Measurements from ENCODE around the gene MPP3. TPM values are rescaled to one million over a fixed set of nuclear protein-coding genes. Genes with fewer than 3 reads are reported as not detected.
"Not testable (repeated sequence)": the region's sequence is repeated elsewhere in the genome, so short reads cannot be mapped to it uniquely, and the experiment has no call there.

Gene MPP3
- total RNA-seq, 1 donor from 2014 or later = 5.9 TPM

DNA sequence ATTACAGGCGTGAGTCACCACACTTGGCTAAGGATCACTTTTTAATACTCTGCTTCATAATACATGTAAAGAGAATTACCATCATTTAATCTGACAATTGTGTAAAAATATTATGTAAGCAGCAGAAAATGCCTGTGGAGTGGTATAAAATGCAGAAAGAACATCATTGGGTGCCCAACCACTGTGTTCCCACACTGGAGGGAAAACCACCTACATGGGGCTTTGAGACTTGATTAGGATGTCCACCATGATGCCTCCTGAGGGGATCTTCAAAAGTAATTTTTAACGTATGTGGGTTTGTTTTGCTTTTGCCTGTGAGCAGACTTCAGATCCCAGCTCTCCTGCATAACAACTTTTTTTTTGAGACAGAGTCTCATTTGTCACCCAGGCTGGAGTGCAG lies 33.9 kb downstream of the MPP3 start:
- H3K9me3 Mint-ChIP-seq (ENCODE audit: unreplicated experiment) = no peaks in the 10 kb centered on the region
- H3K4me3 Mint-ChIP-seq (ENCODE audit: unreplicated experiment) = no peak overlapping the region
- peaks cover 10% of the 10 kb centered on the region for H3K36me3 Mint-ChIP-seq (ENCODE audit: unreplicated experiment)
- DNase-seq (ENCODE audit: extremely low spot score, unreplicated experiment) = no peak
- H3K27ac Mint-ChIP-seq (ENCODE audit: unreplicated experiment) = no peak overlapping the region
- H3K4me1 Mint-ChIP-seq (ENCODE audit: unreplicated experiment) = no peaks in the 10 kb centered on the region
- peaks cover 15% of the 10 kb centered on the region for H3K27me3 Mint-ChIP-seq (ENCODE audit: unreplicated experiment)
- TF ChIP-seq, protein P1, sequence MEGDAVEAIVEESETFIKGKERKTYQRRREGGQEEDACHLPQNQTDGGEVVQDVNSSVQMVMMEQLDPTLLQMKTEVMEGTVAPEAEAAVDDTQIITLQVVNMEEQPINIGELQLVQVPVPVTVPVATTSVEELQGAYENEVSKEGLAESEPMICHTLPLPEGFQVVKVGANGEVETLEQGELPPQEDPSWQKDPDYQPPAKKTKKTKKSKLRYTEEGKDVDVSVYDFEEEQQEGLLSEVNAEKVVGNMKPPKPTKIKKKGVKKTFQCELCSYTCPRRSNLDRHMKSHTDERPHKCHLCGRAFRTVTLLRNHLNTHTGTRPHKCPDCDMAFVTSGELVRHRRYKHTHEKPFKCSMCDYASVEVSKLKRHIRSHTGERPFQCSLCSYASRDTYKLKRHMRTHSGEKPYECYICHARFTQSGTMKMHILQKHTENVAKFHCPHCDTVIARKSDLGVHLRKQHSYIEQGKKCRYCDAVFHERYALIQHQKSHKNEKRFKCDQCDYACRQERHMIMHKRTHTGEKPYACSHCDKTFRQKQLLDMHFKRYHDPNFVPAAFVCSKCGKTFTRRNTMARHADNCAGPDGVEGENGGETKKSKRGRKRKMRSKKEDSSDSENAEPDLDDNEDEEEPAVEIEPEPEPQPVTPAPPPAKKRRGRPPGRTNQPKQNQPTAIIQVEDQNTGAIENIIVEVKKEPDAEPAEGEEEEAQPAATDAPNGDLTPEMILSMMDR (IDR thresholded peaks at IDR 0.05) = no peak

DNA sequence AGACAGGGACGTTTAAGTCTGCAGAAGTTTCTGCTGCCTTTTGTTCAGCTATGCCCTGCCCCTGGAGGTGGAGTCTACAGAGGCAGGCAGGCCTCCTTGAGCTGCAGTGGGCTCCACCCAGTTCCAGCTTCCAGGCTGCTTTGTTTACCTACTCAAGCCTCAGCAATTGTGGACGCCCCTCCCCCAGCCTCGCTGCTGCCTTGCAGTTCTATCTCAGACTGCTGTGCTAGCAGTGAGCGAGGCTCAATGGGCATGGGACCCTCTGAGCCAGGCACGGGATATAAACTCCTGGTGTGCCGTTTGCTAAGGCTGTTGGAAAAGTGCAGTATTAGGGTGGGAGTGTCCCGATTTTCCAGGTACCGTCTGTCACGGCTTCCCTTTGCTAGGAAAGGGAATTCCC lies 34.9 kb downstream of the MPP3 start:
- H3K4me3 Mint-ChIP-seq (ENCODE audit: unreplicated experiment); H3K36me3 Mint-ChIP-seq (ENCODE audit: unreplicated experiment); H3K9me3 Mint-ChIP-seq (ENCODE audit: unreplicated experiment); H3K4me1 Mint-ChIP-seq (ENCODE audit: unreplicated experiment); H3K27ac Mint-ChIP-seq (ENCODE audit: unreplicated experiment); DNase-seq (ENCODE audit: extremely low spot score, unreplicated experiment): not testable (repeated sequence)
- H3K27me3 Mint-ChIP-seq (ENCODE audit: unreplicated experiment) = peaks cover 17% of the 10 kb centered on the region

DNA sequence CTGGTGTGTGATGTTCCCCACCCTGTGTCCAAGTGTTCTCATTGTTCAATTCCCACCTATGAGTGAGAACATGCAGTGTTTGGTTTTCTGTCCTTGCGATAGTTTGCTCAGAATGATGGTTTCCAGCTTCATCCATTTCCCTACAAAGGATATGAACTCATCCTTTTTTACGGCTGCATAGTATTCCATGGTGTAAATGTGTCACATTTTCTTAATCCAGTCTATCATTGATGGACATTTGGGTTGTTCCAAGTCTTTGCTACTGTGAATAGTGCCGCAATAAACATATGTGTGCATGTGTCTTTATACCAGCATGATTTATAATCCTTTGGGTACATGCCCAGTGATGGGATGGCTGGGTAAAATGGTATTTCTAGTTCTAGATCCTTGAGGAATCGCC lies 40.3 kb downstream of the MPP3 start:
- H3K4me1 Mint-ChIP-seq (ENCODE audit: unreplicated experiment); DNase-seq (ENCODE audit: extremely low spot score, unreplicated experiment); H3K27ac Mint-ChIP-seq (ENCODE audit: unreplicated experiment); H3K4me3 Mint-ChIP-seq (ENCODE audit: unreplicated experiment); H3K36me3 Mint-ChIP-seq (ENCODE audit: unreplicated experiment); H3K9me3 Mint-ChIP-seq (ENCODE audit: unreplicated experiment): not testable (repeated sequence)
- peaks cover 20% of the 10 kb centered on the region for H3K27me3 Mint-ChIP-seq (ENCODE audit: unreplicated experiment)

DNA sequence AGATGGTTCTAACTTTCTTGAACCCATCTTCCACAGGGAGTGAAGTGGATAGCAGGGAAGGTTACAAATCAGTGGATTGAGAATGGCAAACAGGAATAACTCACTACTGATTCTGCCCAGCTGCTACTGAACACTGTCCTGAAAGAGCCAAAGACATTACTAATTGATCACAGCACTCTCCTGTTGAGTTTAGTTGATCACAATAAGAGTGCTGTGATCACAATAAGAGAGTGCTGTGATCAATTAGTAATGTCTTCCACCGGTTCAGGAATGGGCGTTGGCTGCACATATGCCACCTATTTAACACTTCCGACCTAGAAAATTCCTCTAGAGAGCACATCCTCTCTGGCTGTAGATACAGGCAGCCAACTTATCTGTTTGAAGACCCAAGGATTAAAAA lies 41.4 kb downstream of the MPP3 start:
- H3K9me3 Mint-ChIP-seq (ENCODE audit: unreplicated experiment) = no peaks in the 10 kb centered on the region
- TF ChIP-seq, protein P1 (IDR thresholded peaks at IDR 0.05) = no peak
- H3K27me3 Mint-ChIP-seq (ENCODE audit: unreplicated experiment) = peaks cover 21% of the 10 kb centered on the region
- no peak overlapping the region for H3K27ac Mint-ChIP-seq (ENCODE audit: unreplicated experiment)
- no peak overlapping the region for H3K4me3 Mint-ChIP-seq (ENCODE audit: unreplicated experiment)
- no peaks in the 10 kb centered on the region for H3K4me1 Mint-ChIP-seq (ENCODE audit: unreplicated experiment)
- peaks cover 3% of the 10 kb centered on the region for H3K36me3 Mint-ChIP-seq (ENCODE audit: unreplicated experiment)
- no peak for DNase-seq (ENCODE audit: extremely low spot score, unreplicated experiment)

DNA sequence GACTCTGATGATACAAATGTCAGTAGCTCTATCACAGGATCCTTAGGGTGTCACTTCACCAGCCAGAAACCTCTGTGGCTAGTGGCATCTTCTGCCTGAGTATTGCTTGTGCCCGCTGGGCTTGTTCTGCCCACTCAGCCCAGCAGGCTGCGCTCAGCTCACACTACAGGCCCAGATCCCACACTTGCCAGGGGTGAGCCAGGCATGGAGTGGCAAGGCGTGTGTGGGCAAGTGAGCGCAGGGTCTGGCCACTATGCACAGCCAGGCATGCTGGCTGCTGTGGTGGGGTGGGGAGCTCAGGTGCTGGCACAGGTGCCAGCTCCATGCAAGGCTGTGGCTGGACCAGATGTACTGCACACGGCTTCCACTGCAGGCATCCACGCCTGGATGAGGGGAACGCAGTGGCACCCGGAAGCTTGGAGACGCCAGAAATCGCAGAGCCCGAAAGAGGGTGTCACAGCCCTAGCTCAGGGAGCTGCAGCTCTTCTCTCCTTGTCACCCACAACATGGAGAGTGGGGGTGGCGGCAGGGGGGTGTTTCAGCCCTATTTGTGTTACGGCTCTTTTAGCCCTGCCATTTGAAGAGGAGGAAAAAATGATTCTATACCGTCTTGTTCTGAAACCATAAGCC lies 42.5 kb downstream of the MPP3 start:
- peaks cover 16% of the 10 kb centered on the region for H3K27me3 Mint-ChIP-seq (ENCODE audit: unreplicated experiment)
- no peak for DNase-seq (ENCODE audit: extremely low spot score, unreplicated experiment)
- TF ChIP-seq, protein P1 (IDR thresholded peaks at IDR 0.05) = peak; percentile 26
- no peak overlapping the region for H3K4me3 Mint-ChIP-seq (ENCODE audit: unreplicated experiment)
- H3K27ac Mint-ChIP-seq (ENCODE audit: unreplicated experiment) = no peak overlapping the region
- peaks cover 3% of the 10 kb centered on the region for H3K36me3 Mint-ChIP-seq (ENCODE audit: unreplicated experiment)
- H3K4me1 Mint-ChIP-seq (ENCODE audit: unreplicated experiment) = no peaks in the 10 kb centered on the region
- no peaks in the 10 kb centered on the region for H3K9me3 Mint-ChIP-seq (ENCODE audit: unreplicated experiment)

DNA sequence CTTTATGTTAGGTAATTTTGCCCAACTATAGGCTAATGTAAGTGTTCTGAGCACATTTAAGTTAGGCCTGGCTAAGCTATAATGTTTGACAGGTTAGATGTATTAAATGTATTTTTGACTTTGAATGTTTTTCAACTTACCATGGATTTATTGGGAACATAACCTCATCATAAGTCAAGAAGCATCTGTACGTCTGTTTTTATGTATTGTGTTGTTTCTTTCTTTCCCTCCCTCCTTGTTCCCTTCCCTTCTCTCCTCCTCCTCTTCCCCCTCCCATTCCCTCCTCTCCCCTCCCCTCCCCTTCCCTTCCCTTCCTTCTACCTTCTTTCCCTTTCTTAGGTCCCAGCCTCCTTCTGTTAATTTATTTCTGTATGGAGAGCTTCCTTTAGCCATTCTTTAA lies 43.5 kb downstream of the MPP3 start:
- Mint-ChIP-seq H3K9me3 (ENCODE audit: unreplicated experiment) (no peaks in the 10 kb centered on the region), H3K27me3 (ENCODE audit: unreplicated experiment) (peaks cover 10% of the 10 kb centered on the region), H3K4me1 (ENCODE audit: unreplicated experiment) (no peaks in the 10 kb centered on the region), H3K4me3 (ENCODE audit: unreplicated experiment) (no peak overlapping the region), H3K27ac (ENCODE audit: unreplicated experiment) (no peak overlapping the region), H3K36me3 (ENCODE audit: unreplicated experiment) (no peaks in the 10 kb centered on the region)
- TF ChIP-seq, protein P1 (IDR thresholded peaks at IDR 0.05) = no peak
- no peak for DNase-seq (ENCODE audit: extremely low spot score, unreplicated experiment)

Data from osteocyte (in vitro differentiated cells).